Kidney (tissue), 14 donors: ENCODE measurements around the gene SIDT2. TPM values are rescaled to one million over a fixed set of nuclear protein-coding genes. Genes with fewer than 3 reads are reported as not detected.

Source experiments
- DNase-seq, 5 donors: peaks; one replicate each; pipeline ENCODE4 v3.0.0-alpha.2; 2013 to 2020
- FAIRE-seq: peaks from 2 replicates; lab custom pipeline; 2012; peaks lifted over from hg19 to GRCh38; lab: Jason Lieb, UNC
- H3K27ac ChIP-seq, 2 donors: one replicate each; pipeline ENCODE4 v1.7.0; 2013; ENCODE audit warnings: low read depth in 2 of 2, low read length in 2 of 2, inconsistent platforms in 1 of 2
- H3K27me3 ChIP-seq: one replicate; pipeline ENCODE4 v1.7.1; 2013; ENCODE audit warnings: low read length, inconsistent platforms; ENCODE audit not compliant: control insufficient read depth, insufficient read depth
- H3K36me3 ChIP-seq, 3 donors: one replicate each; pipeline versions ENCODE4 v1.7.0 to v1.7.1; 2013; ENCODE audit warnings: low read length in 3 of 3, control low read depth in 1 of 3, inconsistent platforms in 1 of 3; ENCODE audit not compliant: insufficient read depth in 3 of 3, control insufficient read depth in 2 of 3
- H3K4me1 ChIP-seq, 3 donors: one replicate each; pipeline versions ENCODE4 v1.7.0 to v1.7.1; 2013; ENCODE audit warnings: low read length in 3 of 3, inconsistent platforms in 1 of 3, low read depth in 1 of 3; ENCODE audit not compliant: control insufficient read depth in 2 of 3, insufficient read depth in 2 of 3
- H3K4me3 ChIP-seq, 3 donors: one replicate each; pipeline versions ENCODE4 v1.7.0 to v1.8.1; 2013; ENCODE audit warnings: low read length in 3 of 3, control low read depth in 1 of 3, inconsistent platforms in 1 of 3
- H3K9ac ChIP-seq, 3 donors: one replicate each; pipeline versions ENCODE4 v1.7.0 to v1.7.1; 2013; ENCODE audit warnings: low read length in 3 of 3, control low read depth in 1 of 3, inconsistent platforms in 1 of 3
- H3K9me3 ChIP-seq, 3 donors: one replicate each; pipeline versions ENCODE4 v1.7.0 to v1.7.1; 2013; ENCODE audit warnings: low read length in 3 of 3, control low read depth in 1 of 3, inconsistent platforms in 1 of 3; ENCODE audit not compliant: control insufficient read depth in 2 of 3, insufficient read depth in 1 of 3
- intact Hi-C: fragments of 100-400 bp; cut with DNase I; formaldehyde crosslinking; loops from one replicate; pipeline ENCODE4 v1.11.1; 2022
- polyA plus RNA-seq: library from polyadenylated mRNA; stranded (reverse); fragments of 350-450 nt; fragmentation: Illumina TruSeq; extraction: RNeasy Lipid Tissue Mini Kit (QIAGEN cat#74804); gene quantifications from one replicate; pipeline ENCODE4 v1.2.3, GENCODE V29; 2014; ENCODE audit warnings: low read depth, low replicate concordance; ENCODE audit not compliant: insufficient read depth
- total RNA-seq: library from RNA; stranded (reverse); fragmentation: NEBNext Ultra II Directional; extraction: Animal tissue kit (Norgen Biotek cat#: 25700); gene quantifications from one replicate; pipeline ENCODE4 v1.2.1, GENCODE V29; 2021
- TF ChIP-seq, protein P1 (sequence below): IDR thresholded peaks from 3 replicates; pipeline ENCODE4 v1.5.1; 2012; ENCODE audit warnings: mild to moderate bottlenecking, moderate library complexity, borderline replicate concordance; ENCODE audit not compliant: insufficient read depth; ENCODE audit errors: extremely low read depth
- donor health status: control.
- donor health status: control.
- donor health status: control.
- donor health status: control.
- donor health status: control.
- donor health status: DM: yes; HTN: yes; CAD: no.
- donor health status: Normal renal cell carcinoma (clear cell type).

SIDT2 gene
- total and polyA plus RNA-seq, 2 donors from 2014 or later = 16.4 to 37.4 TPM

DNA sequence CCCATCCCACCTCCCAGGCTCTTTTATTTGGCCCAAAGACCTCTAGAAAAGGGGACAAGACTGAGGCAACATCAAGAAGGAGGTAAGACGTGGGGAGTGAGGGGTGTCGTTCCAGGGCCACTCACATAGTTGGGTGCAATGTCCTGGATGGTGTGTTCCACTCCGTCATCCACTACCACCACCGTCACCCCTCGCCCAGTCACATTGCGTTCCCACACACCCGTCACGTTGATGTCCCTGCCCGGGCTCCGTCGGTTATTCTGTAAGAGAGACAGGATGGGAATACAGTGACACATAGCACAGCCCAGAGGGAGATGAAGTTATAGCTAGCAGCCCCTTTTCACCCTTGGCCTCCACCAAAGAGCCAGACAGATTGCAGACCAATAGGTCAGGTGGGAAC, 49.5 kb downstream of the SIDT2 start:
- FAIRE-seq (no peak), DNase-seq (peak in 1 of 5 donors; percentile 45)
- Histone ChIP-seq H3K9ac (no peak overlapping the region), H3K36me3 (peaks cover 2 to 31% (median 20%) of the 10 kb centered on the region in 3 donors), H3K27ac (no peak overlapping the region), H3K9me3 (no peaks in the 10 kb centered on the region), H3K27me3 (no peaks in the 10 kb centered on the region), H3K4me1 (peaks cover 0 to 16% (median 0%) of the 10 kb centered on the region in 3 donors), H3K4me3 (no peak overlapping the region)
- TF ChIP-seq, protein P1, sequence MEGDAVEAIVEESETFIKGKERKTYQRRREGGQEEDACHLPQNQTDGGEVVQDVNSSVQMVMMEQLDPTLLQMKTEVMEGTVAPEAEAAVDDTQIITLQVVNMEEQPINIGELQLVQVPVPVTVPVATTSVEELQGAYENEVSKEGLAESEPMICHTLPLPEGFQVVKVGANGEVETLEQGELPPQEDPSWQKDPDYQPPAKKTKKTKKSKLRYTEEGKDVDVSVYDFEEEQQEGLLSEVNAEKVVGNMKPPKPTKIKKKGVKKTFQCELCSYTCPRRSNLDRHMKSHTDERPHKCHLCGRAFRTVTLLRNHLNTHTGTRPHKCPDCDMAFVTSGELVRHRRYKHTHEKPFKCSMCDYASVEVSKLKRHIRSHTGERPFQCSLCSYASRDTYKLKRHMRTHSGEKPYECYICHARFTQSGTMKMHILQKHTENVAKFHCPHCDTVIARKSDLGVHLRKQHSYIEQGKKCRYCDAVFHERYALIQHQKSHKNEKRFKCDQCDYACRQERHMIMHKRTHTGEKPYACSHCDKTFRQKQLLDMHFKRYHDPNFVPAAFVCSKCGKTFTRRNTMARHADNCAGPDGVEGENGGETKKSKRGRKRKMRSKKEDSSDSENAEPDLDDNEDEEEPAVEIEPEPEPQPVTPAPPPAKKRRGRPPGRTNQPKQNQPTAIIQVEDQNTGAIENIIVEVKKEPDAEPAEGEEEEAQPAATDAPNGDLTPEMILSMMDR = no peak
- intact Hi-C loops = no loop called here

DNA sequence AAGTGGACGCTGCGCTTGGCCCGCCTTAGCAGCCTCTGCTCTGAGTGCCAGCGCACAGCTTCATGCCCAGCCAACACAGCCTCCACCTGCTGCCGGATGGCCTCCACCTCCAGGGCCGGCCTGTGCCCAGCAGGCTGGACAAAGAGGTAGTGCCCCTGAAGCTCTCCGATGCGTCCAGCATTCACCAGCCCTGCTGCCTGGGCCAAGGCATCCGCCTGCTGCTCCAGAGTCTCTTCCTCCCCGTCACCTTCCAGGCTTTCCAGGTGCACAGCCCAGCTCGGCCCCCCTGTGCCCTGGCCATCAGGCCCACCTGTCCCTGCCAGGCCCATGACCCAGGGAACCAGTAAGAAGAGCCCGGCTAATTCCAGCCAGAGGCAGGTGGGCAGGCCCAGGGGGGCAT, 50.9 kb downstream of the SIDT2 start:
- FAIRE-seq = no peak

DNA sequence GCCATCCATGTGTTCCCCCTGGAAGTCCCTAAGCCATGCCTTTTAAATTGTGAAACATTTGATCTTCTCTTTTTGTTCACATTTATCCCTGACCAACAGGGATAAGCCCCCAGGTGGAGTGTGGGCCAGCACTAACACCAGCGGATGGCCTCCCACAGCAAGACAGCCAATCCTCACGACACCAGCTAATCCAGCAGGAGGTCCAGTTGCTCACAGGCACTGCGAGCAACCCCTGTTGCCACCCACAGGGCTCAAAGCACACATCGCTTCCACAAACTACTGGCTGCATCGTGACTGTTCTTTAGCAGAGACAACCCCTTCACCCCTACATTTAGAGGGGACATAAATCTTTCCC, 51.4 kb downstream of the SIDT2 start:
- no peak for DNase-seq
- Histone ChIP-seq H3K27me3 (no peaks in the 10 kb centered on the region), H3K27ac (no peak overlapping the region), H3K9me3 (no peaks in the 10 kb centered on the region), H3K4me1 (peaks cover 0 to 19% (median 12%) of the 10 kb centered on the region in 3 donors), H3K4me3 (no peak overlapping the region), H3K9ac (no peak overlapping the region), H3K36me3 (peaks cover 2 to 16% (median 14%) of the 10 kb centered on the region in 3 donors)
- intact Hi-C loops = no loop called here
- TF ChIP-seq, protein P1 = no peak
- no peak for FAIRE-seq

More for the DNA sequence above, 50.9 kb downstream of the SIDT2 start:
- peaks cover 2 to 17% (median 14%) of the 10 kb centered on the region in 3 donors for H3K36me3 ChIP-seq
- intact Hi-C loops = no loop called here
- H3K27me3 ChIP-seq = no peaks in the 10 kb centered on the region
- no peak overlapping the region for H3K9ac ChIP-seq
- H3K4me1 ChIP-seq = peaks cover 0 to 20% (median 12%) of the 10 kb centered on the region in 3 donors
- no peaks in the 10 kb centered on the region for H3K9me3 ChIP-seq
- no peak overlapping the region for H3K27ac ChIP-seq
- DNase-seq = peak in 2 of 5 donors; percentile 28 to 69
- TF ChIP-seq, protein P1 = no peak
- no peak overlapping the region for H3K4me3 ChIP-seq
